Prostate gland (tissue), 2 donors: ENCODE data around the gene PNKP. TPM values are rescaled to one million over a fixed set of nuclear protein-coding genes. Genes with fewer than 3 reads are reported as not detected.

Source experiments
- DNase-seq: peaks from one replicate; pipeline ENCODE4 v3.0.0-alpha.2; 2019; ENCODE audit warnings: low spot score
- H3K27ac ChIP-seq, 2 donors: fragments of 200-600 bp; sonication (generic); 2 replicates each; pipeline ENCODE4 v1.5.1; 2017 to 2019
- H3K27me3 ChIP-seq: fragments of 200-600 bp; sonication (generic); replicated peaks from 2 replicates; pipeline ENCODE4 v1.5.1; 2019; ENCODE audit not compliant: insufficient read depth
- H3K36me3 ChIP-seq, 2 donors: fragments of 200-600 bp; sonication (generic); 1 replicate in 1 of 2; 2 replicates in 1 of 2; pipeline versions ENCODE4 v1.5.1 to v1.8.1; 2017 to 2019
- H3K4me1 ChIP-seq: fragments of 200-600 bp; sonication (generic); replicated peaks from 2 replicates; pipeline ENCODE4 v1.5.1; 2019
- H3K4me3 ChIP-seq, 2 donors: fragments of 200-600 bp; sonication (generic); 2 replicates each; pipeline ENCODE4 v1.5.1; 2017 to 2019
- H3K9me3 ChIP-seq: fragments of 200-600 bp; sonication (generic); 2 replicates; pipeline ENCODE4 v1.5.1; 2017
- POLR2A ChIP-seq: fragments of 450-650 bp; IDR thresholded peaks from one replicate; pipeline ENCODE4 v1.6.1; 2016; ENCODE audit warnings: antibody characterized with exemption, mild to moderate bottlenecking
- POLR2AphosphoS5 ChIP-seq: sonication (generic); formaldehyde crosslinking; IDR thresholded peaks from one replicate; pipeline ENCODE4 v1.6.1; 2017; ENCODE audit warnings: antibody characterized with exemption
- WGBS: methylation state at CpG from one replicate; pipeline ENCODE4 v1.1.5; 2018; 5-methylcytosine and 5-hydroxymethylcytosine counted together
- intact Hi-C: fragments of 100-400 bp; cut with DNase I; formaldehyde crosslinking; loops from one replicate; pipeline ENCODE4 v1.14.2; 2022
- microRNA-seq: library from miRNA; unstranded; fragments of <30 nt; microRNA quantifications from one replicate; pipeline ENCODE4, GENCODE V29; 2016
- small RNA-seq, 2 donors: library from RNA; depleted of rRNA; stranded (forward); fragments of <200 nt; gene quantifications; one replicate each; pipeline ENCODE3, GENCODE V24; 2016
- total RNA-seq, 2 donors: library from RNA; depleted of rRNA; stranded (reverse); fragments of >200 nt; gene quantifications; one replicate each; pipeline ENCODE4 v1.1.0, GENCODE V29; 2016
- TF ChIP-seq, protein P1 (sequence below), 4 experiments: fragments of 200-600 bp in 2 of 4; fragments of 450-650 bp in 2 of 4; sonication (generic) in 2 of 4; IDR thresholded peaks; 1 replicate in 3 of 4; 2 replicates in 1 of 4; pipeline ENCODE4 v1.5.1; 2016 to 2019; ENCODE audit warnings: antibody characterized with exemption in 4 of 4, mild to moderate bottlenecking in 2 of 4, moderate library complexity in 2 of 4

PNKP gene
- total RNA-seq, 2 donors from 2014 or later = 64.9 to 128 TPM

DNA sequence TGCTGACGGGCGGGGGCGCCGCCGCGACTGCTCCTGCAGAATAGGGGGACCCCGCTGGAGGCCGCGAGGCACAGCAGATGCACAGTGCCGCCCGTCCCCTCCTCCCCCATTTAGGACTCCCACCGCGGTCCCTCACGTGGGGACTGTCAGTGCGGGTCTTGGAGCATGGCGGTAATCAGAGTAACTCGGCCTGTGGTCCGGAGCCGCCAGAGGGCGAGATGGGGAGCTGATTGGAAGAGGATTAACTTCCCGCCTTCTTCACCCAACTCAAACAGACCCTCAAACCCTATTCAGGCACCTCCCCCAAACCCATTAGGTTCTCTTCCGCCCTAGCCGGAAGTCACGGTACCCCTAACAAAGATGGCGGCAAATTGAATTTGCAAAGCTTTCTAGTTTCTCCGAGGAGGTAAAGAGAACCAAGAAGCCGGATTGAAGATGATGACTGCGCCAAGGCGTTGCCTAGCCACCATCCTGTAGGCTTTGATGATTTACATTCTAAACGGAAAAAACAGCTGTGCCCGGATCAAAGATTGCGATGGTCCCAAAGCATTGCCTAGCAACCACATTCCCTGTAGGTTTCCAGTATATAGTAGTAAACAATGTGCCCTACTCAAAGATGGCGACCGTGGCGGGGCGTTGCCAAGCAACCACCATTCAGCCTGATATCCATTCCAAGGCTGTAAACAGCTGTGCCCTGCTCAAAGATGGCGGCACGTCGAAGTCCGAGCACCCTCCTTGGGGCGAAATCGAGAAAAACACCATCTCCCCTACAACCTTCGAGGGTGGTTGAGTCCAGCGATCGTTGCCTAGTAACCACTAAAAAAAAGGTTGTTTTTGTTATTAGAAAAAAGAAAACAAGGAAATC is 54.1 kb downstream of the PNKP start, which contains the start of gene FUZ:
FUZ (minus strand) TSS at position 296 of the 865 bp plus-strand sequence; CDS start at position 110, 186 bp downstream.
- H3K36me3 ChIP-seq = no peaks in the 10 kb centered on the region
- TF ChIP-seq, protein P1, sequence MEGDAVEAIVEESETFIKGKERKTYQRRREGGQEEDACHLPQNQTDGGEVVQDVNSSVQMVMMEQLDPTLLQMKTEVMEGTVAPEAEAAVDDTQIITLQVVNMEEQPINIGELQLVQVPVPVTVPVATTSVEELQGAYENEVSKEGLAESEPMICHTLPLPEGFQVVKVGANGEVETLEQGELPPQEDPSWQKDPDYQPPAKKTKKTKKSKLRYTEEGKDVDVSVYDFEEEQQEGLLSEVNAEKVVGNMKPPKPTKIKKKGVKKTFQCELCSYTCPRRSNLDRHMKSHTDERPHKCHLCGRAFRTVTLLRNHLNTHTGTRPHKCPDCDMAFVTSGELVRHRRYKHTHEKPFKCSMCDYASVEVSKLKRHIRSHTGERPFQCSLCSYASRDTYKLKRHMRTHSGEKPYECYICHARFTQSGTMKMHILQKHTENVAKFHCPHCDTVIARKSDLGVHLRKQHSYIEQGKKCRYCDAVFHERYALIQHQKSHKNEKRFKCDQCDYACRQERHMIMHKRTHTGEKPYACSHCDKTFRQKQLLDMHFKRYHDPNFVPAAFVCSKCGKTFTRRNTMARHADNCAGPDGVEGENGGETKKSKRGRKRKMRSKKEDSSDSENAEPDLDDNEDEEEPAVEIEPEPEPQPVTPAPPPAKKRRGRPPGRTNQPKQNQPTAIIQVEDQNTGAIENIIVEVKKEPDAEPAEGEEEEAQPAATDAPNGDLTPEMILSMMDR (IDR thresholded peaks at IDR 0.05) = peak in 1 of 4 experiments; percentile 32
- TF ChIP-seq POLR2A (no peak), POLR2AphosphoS5 (peak; percentile 95)
- WGBS = under 1% methylated on average over 45 of the region's 45 CpGs
- H3K9me3 ChIP-seq = no peaks in the 10 kb centered on the region
- DNase-seq = peak; percentile 96
- H3K27me3 ChIP-seq = no peaks in the 10 kb centered on the region
- peaks cover 6% of the 10 kb centered on the region for H3K4me1 ChIP-seq
- peak within 1 kb of the TSS; percentile 48 to 56 for H3K4me3 ChIP-seq
- intact Hi-C loops = no loop called here
- H3K27ac ChIP-seq = peak within 1 kb of the TSS; percentile 82 to 87

- DNase-seq = no peak
- peaks cover 6% of the 10 kb centered on the region for H3K4me1 ChIP-seq
- H3K4me3 ChIP-seq = peak overlapping the region; percentile 48 to 56
- H3K9me3 ChIP-seq = no peaks in the 10 kb centered on the region
- no peaks in the 10 kb centered on the region for H3K27me3 ChIP-seq
- H3K36me3 ChIP-seq = no peaks in the 10 kb centered on the region
- H3K27ac ChIP-seq = peak overlapping the region; percentile 82 to 87
- intact Hi-C loops = no loop called here
- WGBS = 38% methylated on average over 11 of the region's 11 CpGs
- TF ChIP-seq POLR2AphosphoS5 = no peak
- no peak for TF ChIP-seq POLR2A
- TF ChIP-seq, protein P1 (IDR thresholded peaks at IDR 0.05) = no peak
These were observed 54.9 kb downstream of the PNKP start for GRCh38 chr19:49812452-49812996.

- TF ChIP-seq, protein P1 (IDR thresholded peaks at IDR 0.05) = no peak
- TF ChIP-seq POLR2AphosphoS5 = no peak
- TF ChIP-seq POLR2A = no peak
- Histone ChIP-seq H3K4me3 (no peak overlapping the region), H3K4me1 (peaks cover 6% of the 10 kb centered on the region), H3K27ac (no peak overlapping the region), H3K36me3 (no peaks in the 10 kb centered on the region), H3K27me3 (no peaks in the 10 kb centered on the region), H3K9me3 (no peaks in the 10 kb centered on the region)
- DNase-seq = no peak
- intact Hi-C loops = no loop called here
- 94% methylated on average over 6 of the region's 6 CpGs for WGBS
These were observed 56.0 kb downstream of the PNKP start for GRCh38 chr19:49811328-49811727.

Small RNA genes lying within 50 kb of the gene (microRNA-seq; reads per million reads assigned to microRNA genes)
- gene MIR4749 = 1.8 reads per million, percentile 26 among the genes with 10 or more reads in this experiment
- gene MIR4750 = 1.3 reads per million, percentile 14 among the genes with 10 or more reads in this experiment
- gene MIR6800 = not detected

Small RNA genes lying within 50 kb of the gene (small RNA-seq; reads per million reads assigned to genes)
- gene MIR4749 = 0 to 0.09 reads per million in 2 donors

Other genes starting within 250 kb of the PNKP start
- 10 to 100 TPM; 59.1 to 72.3 TPM for gene RRAS, start 227.4 kb downstream of the PNKP start, total RNA-seq
- gene SCAF1, start 225.4 kb downstream of the PNKP start, total RNA-seq = 10 to 100 TPM; 47.9 to 80.8 TPM
- gene IRF3, start 201.7 kb downstream of the PNKP start, total RNA-seq = 10 to 100 TPM; 53.4 to 58.0 TPM
- 10 to 100 TPM; 11.6 to 11.7 TPM for gene BCL2L12, start 201.6 kb downstream of the PNKP start, total RNA-seq
- gene PRMT1, start 190.3 kb downstream of the PNKP start, total RNA-seq = 100 to 1,000 TPM; 142 to 300 TPM
- 1 to 10 TPM in 1 of 2 donors, under 1 TPM in 1; 0.68 to 6.1 TPM for gene ADM5, start 178.0 kb downstream of the PNKP start, total RNA-seq
- gene CPT1C, start 176.5 kb downstream of the PNKP start, total RNA-seq = 1 to 10 TPM in 1 of 2 donors, under 1 TPM in 1; 0.96 to 5.5 TPM
- 10 to 100 TPM in 1 of 2 donors, not detected in 1; 10.6 TPM for gene TSKS, start 104.3 kb downstream of the PNKP start, total RNA-seq
- gene AP2A1, start 100.6 kb downstream of the PNKP start, total RNA-seq = 100 to 1,000 TPM in 1 of 2 donors, 10 to 100 TPM in 1; 62.7 to 252 TPM
- gene FUZ, start 54.3 kb downstream of the PNKP start, total RNA-seq = 10 to 100 TPM; 39.2 to 45.4 TPM
- gene MED25, start 49.3 kb downstream of the PNKP start, total RNA-seq = 100 to 1,000 TPM in 1 of 2 donors, 10 to 100 TPM in 1; 38.4 to 173 TPM
- gene PTOV1, start 16.4 kb downstream of the PNKP start, total RNA-seq = 100 to 1,000 TPM; 179 to 252 TPM
- gene AKT1S1, start 9.8 kb upstream of the PNKP start, total RNA-seq = 10 to 100 TPM; 27.6 to 30.2 TPM
- gene TBC1D17, start 10.1 kb upstream of the PNKP start, total RNA-seq = 10 to 100 TPM; 33.0 to 51.4 TPM
- gene IL4I1, start 29.3 kb upstream of the PNKP start, total RNA-seq = 1 to 10 TPM in 1 of 2 donors, under 1 TPM in 1; 0.14 to 2.5 TPM
- 10 to 100 TPM; 14.0 to 16.4 TPM for gene ATF5, start 61.6 kb upstream of the PNKP start, total RNA-seq
- gene NUP62, start 61.9 kb upstream of the PNKP start, total RNA-seq = 10 to 100 TPM; 44.4 to 76.9 TPM
- gene SIGLEC11, start 93.6 kb upstream of the PNKP start, total RNA-seq = 1 to 10 TPM in 1 of 2 donors, under 1 TPM in 1; 0.68 to 1.0 TPM
- 10 to 100 TPM; 47.8 to 76.5 TPM for gene VRK3, start 157.8 kb upstream of the PNKP start, total RNA-seq
- gene ZNF473, start 158.4 kb upstream of the PNKP start, total RNA-seq = 10 to 100 TPM; 16.7 to 26.0 TPM